ENCODE data around the gene FIZ1.

The FIZ1 gene

DNA sequence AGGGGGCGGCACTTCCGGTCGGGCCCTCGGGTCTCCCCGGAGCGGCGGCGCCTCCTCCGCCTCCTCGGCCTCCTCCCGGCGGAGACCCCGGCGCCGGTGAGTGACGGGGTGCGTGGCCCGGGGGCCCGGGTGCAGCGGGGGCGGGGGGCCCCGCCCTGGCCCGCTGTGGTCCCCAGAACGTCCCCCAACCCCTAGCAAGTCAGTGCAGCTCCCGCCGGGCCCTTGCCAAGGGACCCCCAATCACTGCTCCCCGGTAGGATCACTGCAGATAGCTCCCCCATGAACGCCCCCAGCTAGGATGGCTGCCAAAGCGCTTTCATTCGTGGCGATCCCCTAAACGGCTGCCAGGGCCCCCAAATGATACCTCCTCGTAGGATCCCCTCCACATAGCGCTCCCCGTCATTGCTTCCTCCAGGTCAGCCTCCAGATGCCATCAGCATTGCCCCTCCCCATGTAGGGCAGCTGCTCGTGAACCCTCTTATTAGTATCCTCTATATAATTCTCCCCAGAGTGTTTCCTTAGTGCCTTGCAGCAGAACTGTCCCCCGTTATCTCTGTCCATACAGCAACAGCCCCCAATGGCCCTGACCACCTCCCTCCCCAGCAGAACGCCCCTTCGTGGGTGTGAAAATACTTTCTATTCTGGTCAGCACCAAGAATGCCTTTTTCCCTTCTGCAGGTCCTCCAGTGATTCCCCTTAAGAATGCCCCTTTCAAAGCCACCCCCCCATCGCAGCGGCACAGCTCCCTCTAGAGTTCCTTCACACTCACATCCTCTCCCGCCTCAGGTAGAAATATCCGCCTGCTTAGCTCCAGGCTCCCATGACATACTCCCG is 6.5 kb upstream of the FIZ1 start, which contains the start of gene ZNF865 (continued):
- peak; percentile 67 for TF ChIP-seq ZBTB11 (tag by site-specific recombination; conservative IDR thresholded peaks at IDR 0.05; ENCODE audit: low read depth)
- TF ChIP-seq ZNF354C (tag by site-specific recombination; IDR thresholded peaks at IDR 0.05; ENCODE audit: borderline replicate concordance, low read depth): no peak
- TF ChIP-seq SCRT1 (tag by site-specific recombination; IDR thresholded peaks at IDR 0.05; ENCODE audit: borderline replicate concordance): no peak

DNA sequence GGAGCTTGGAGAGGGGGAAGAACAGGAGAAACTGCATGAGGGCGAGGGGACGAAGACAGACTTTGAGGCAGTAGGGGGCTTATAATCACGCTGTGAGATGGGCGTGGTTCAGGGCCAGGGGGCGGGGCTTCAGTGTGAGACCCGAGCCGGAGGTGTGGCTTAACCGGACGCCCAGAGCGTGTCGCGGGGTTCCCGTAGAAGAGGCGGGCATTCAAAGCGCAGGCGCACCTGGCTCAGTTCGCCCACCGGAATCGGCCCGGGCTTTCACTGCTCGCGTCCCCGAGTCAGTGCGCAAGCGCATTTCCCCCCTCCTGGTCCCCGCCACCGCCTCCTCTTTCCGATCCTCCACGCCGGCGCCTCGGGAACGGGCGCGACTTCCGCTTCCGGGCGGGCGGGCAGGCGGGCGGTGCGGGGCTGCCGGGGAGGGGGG is 5.9 kb upstream of the FIZ1 start:
- Histone ChIP-seq H3K4me1 (ENCODE audit: control insufficient read depth, insufficient read depth, low read length) (peaks cover 8% of the 10 kb centered on the region; the same call in 1 of the 2 replicates), H3K9me3 (ENCODE audit: control insufficient read depth, insufficient read depth, low read depth, low read length) (no peaks in the 10 kb centered on the region), H3K36me3 (ENCODE audit: control insufficient read depth in 2 of 2, insufficient read depth in 1 of 2, low read length in 2 of 2) (peaks cover 15 to 27% of the 10 kb centered on the region in 2 experiments; a peak in 2 of 3 replicates), H3K27ac (ENCODE audit: extremely low read depth, low read depth, low read length) (peak overlapping the region; percentile 88; the same call in 1 of the 2 replicates), H3K4me3 (ENCODE audit: low read depth, low read length) (peak overlapping the region; percentile 97)
- CTCF ChIA-PET: interaction anchor here (0.5 to 3.1 kb wide), 22 partner anchors 14 to 266 kb away, joined by 3 to 50 read pairs (median 6); partner anchors contain the start of genes ISOC2, KMT5C and ZNF784
- POLR2A ChIA-PET: interaction anchor here (0.5 to 4.5 kb wide), 18 partner anchors 16 to 488 kb away, joined by 3 to 75 read pairs (median 4); partner anchors contain the start of genes PPP1R12C, U2AF2, UBE2S and ZNF579
- TF ChIP-seq ZNF24 (tag by site-specific recombination; IDR thresholded peaks at IDR 0.05): 0 out of 2 replicates have a peak, but pooled peaks have one; percentile 8
- TF ChIP-seq ZFP69B (tag by site-specific recombination; IDR thresholded peaks at IDR 0.05): no peak
- TF ChIP-seq ZNF426 (tag by site-specific recombination; IDR thresholded peaks at IDR 0.05): no peak
- TF ChIP-seq ZNF585B (tag by site-specific recombination; IDR thresholded peaks at IDR 0.05): no peak
- TF ChIP-seq, protein P1, sequence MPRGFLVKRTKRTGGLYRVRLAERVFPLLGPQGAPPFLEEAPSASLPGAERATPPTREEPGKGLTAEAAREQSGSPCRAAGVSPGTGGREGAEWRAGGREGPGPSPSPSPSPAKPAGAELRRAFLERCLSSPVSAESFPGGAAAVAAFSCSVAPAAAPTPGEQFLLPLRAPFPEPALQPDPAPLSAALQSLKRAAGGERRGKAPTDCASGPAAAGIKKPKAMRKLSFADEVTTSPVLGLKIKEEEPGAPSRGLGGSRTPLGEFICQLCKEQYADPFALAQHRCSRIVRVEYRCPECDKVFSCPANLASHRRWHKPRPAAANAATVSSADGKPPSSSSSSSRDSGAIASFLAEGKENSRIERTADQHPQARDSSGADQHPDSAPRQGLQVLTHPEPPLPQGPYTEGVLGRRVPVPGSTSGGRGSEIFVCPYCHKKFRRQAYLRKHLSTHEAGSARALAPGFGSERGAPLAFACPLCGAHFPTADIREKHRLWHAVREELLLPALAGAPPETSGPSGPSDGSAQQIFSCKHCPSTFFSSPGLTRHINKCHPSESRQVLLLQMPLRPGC (tag by site-specific recombination; IDR thresholded peaks at IDR 0.05): no peak
- TF ChIP-seq ZFHX2 (tag by site-specific recombination; conservative IDR thresholded peaks at IDR 0.05): peak; percentile 52
- TF ChIP-seq, protein P2, sequence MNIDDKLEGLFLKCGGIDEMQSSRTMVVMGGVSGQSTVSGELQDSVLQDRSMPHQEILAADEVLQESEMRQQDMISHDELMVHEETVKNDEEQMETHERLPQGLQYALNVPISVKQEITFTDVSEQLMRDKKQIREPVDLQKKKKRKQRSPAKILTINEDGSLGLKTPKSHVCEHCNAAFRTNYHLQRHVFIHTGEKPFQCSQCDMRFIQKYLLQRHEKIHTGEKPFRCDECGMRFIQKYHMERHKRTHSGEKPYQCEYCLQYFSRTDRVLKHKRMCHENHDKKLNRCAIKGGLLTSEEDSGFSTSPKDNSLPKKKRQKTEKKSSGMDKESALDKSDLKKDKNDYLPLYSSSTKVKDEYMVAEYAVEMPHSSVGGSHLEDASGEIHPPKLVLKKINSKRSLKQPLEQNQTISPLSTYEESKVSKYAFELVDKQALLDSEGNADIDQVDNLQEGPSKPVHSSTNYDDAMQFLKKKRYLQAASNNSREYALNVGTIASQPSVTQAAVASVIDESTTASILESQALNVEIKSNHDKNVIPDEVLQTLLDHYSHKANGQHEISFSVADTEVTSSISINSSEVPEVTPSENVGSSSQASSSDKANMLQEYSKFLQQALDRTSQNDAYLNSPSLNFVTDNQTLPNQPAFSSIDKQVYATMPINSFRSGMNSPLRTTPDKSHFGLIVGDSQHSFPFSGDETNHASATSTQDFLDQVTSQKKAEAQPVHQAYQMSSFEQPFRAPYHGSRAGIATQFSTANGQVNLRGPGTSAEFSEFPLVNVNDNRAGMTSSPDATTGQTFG (tag by site-specific recombination; IDR thresholded peaks at IDR 0.05; ENCODE audit: borderline replicate concordance): no peak
- no peak for TF ChIP-seq ZNF449 (tag by site-specific recombination; IDR thresholded peaks at IDR 0.05)
- TF ChIP-seq ZXDB (tag by site-specific recombination; IDR thresholded peaks at IDR 0.05): peak; percentile 29
- TF ChIP-seq GLI2 (tag by site-specific recombination; IDR thresholded peaks at IDR 0.05; ENCODE audit: borderline replicate concordance, low read depth): no peak
- TF ChIP-seq ZNF391 (tag by site-specific recombination; IDR thresholded peaks at IDR 0.05; ENCODE audit: borderline replicate concordance, low read depth): no peak
- TF ChIP-seq ZNF335 (tag by site-specific recombination; conservative IDR thresholded peaks at IDR 0.05): no peak
- TF ChIP-seq, protein P3, sequence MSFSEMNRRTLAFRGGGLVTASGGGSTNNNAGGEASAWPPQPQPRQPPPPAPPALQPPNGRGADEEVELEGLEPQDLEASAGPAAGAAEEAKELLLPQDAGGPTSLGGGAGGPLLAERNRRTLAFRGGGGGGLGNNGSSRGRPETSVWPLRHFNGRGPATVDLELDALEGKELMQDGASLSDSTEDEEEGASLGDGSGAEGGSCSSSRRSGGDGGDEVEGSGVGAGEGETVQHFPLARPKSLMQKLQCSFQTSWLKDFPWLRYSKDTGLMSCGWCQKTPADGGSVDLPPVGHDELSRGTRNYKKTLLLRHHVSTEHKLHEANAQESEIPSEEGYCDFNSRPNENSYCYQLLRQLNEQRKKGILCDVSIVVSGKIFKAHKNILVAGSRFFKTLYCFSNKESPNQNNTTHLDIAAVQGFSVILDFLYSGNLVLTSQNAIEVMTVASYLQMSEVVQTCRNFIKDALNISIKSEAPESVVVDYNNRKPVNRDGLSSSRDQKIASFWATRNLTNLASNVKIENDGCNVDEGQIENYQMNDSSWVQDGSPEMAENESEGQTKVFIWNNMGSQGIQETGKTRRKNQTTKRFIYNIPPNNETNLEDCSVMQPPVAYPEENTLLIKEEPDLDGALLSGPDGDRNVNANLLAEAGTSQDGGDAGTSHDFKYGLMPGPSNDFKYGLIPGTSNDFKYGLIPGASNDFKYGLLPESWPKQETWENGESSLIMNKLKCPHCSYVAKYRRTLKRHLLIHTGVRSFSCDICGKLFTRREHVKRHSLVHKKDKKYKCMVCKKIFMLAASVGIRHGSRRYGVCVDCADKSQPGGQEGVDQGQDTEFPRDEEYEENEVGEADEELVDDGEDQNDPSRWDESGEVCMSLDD (tag by site-specific recombination; IDR thresholded peaks at IDR 0.05): 0 out of 2 replicates have a peak, but pooled peaks have one; percentile 6
- no peak for TF ChIP-seq HOXD13 (CRISPR knock-in tag; IDR thresholded peaks at IDR 0.05; ENCODE audit: borderline replicate concordance)
- TF ChIP-seq, protein P4, sequence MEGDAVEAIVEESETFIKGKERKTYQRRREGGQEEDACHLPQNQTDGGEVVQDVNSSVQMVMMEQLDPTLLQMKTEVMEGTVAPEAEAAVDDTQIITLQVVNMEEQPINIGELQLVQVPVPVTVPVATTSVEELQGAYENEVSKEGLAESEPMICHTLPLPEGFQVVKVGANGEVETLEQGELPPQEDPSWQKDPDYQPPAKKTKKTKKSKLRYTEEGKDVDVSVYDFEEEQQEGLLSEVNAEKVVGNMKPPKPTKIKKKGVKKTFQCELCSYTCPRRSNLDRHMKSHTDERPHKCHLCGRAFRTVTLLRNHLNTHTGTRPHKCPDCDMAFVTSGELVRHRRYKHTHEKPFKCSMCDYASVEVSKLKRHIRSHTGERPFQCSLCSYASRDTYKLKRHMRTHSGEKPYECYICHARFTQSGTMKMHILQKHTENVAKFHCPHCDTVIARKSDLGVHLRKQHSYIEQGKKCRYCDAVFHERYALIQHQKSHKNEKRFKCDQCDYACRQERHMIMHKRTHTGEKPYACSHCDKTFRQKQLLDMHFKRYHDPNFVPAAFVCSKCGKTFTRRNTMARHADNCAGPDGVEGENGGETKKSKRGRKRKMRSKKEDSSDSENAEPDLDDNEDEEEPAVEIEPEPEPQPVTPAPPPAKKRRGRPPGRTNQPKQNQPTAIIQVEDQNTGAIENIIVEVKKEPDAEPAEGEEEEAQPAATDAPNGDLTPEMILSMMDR (tag by site-specific recombination; IDR thresholded peaks at IDR 0.05): no peak
- TF ChIP-seq ZNF366 (tag by site-specific recombination; conservative IDR thresholded peaks at IDR 0.05): peak; percentile 74
- peak; percentile 44 for TF ChIP-seq ZEB2 (tag by site-specific recombination; IDR thresholded peaks at IDR 0.05)

Data from HEK293 (cell line).